H1 (cell line): ENCODE measurements around the gene ANP32B. TPM values are rescaled to one million over a fixed set of nuclear protein-coding genes. Genes with fewer than 3 reads are reported as not detected.

Experiments
- CTCF ChIA-PET: fragments of 300-600 bp; sonication (Branson Sonifier 250); formaldehyde crosslinking; loops from one replicate; lab custom pipeline; 2021; ENCODE audit not compliant: partially characterized antibody; lab: Charles Lee
- POLR2A ChIA-PET: fragments of 300-600 bp; sonication (Branson Sonifier 250); formaldehyde crosslinking; loops from one replicate; lab custom pipeline; 2021; ENCODE audit warnings: inconsistent platforms; ENCODE audit not compliant: partially characterized antibody; lab: Charles Lee
- DNase-seq, 2 experiments: peaks; one replicate each; pipeline versions ENCODE4 v3.0.0 to v3.0.0-alpha.2; 2010 to 2022; ENCODE audit warnings: low spot score in 2 of 2, low read depth in 1 of 2, mixed read lengths in 1 of 2
- FAIRE-seq: peaks from 2 replicates; lab custom pipeline; 2011; peaks lifted over from hg19 to GRCh38; lab: Jason Lieb, UNC
- H2AFZ ChIP-seq: 2 replicates; pipeline ENCODE4 v1.8.1; 2012; ENCODE audit warnings: low read length, inconsistent platforms
- H2AK5ac ChIP-seq: 2 replicates; pipeline ENCODE4 v1.6.1; 2013; ENCODE audit warnings: low read depth, low read length
- H2BK120ac ChIP-seq: replicated peaks from 2 replicates; pipeline ENCODE3; 2013; ENCODE audit warnings: low read depth, low read length, inconsistent platforms
- H2BK12ac ChIP-seq: 2 replicates; pipeline ENCODE4 v1.6.1; 2013; ENCODE audit warnings: low read depth, low read length
- H2BK15ac ChIP-seq: 2 replicates; pipeline ENCODE4 v1.6.1; 2013; ENCODE audit warnings: low read length
- H2BK20ac ChIP-seq: 2 replicates; pipeline ENCODE4 v1.6.1; 2013; ENCODE audit warnings: low read length
- H2BK5ac ChIP-seq: 2 replicates; pipeline ENCODE4 v1.6.1; 2013; ENCODE audit warnings: low read depth, low read length
- H3K14ac ChIP-seq: 2 replicates; pipeline ENCODE4 v1.6.1; 2013; ENCODE audit warnings: inconsistent platforms; ENCODE audit not compliant: insufficient read length
- H3K18ac ChIP-seq: 2 replicates; pipeline ENCODE4 v1.6.1; 2013; ENCODE audit warnings: low read length; ENCODE audit errors: extremely low read depth
- H3K23ac ChIP-seq: 2 replicates; pipeline ENCODE4 v1.6.1; 2013; ENCODE audit warnings: inconsistent platforms; ENCODE audit not compliant: insufficient read length
- H3K23me2 ChIP-seq: 2 replicates; pipeline ENCODE4 v1.6.1; 2013; ENCODE audit warnings: low read depth, low read length
- H3K27ac ChIP-seq: 2 replicates; pipeline ENCODE4 v1.6.1; 2011; ENCODE audit warnings: low read depth, low read length, inconsistent platforms
- H3K27me3 ChIP-seq, 4 experiments: replicated peaks in 1 of 4; 1 replicate in 1 of 4; 2 replicates in 3 of 4; pipeline versions ENCODE4 v1.6.1 to v1.8.1; 2011 to 2013; ENCODE audit warnings: low read length in 3 of 4, mild to moderate bottlenecking in 3 of 4, inconsistent platforms in 2 of 4, mixed read lengths in 2 of 4, moderate library complexity in 1 of 4; ENCODE audit not compliant: control insufficient read depth in 3 of 4, insufficient read depth in 3 of 4; ENCODE audit errors: extremely low read depth in 1 of 4
- H3K36me3 ChIP-seq, 4 experiments: 2 replicates each; pipeline versions ENCODE4 v1.6.1 to v1.8.1; 2011 to 2013; ENCODE audit warnings: mild to moderate bottlenecking in 4 of 4, low read length in 3 of 4, moderate library complexity in 2 of 4, control low read depth in 1 of 4, inconsistent platforms in 1 of 4; ENCODE audit not compliant: insufficient read depth in 4 of 4, control insufficient read depth in 2 of 4
- H3K4ac ChIP-seq: replicated peaks from 2 replicates; pipeline ENCODE3; 2013; ENCODE audit warnings: low read length, low read depth, mixed read lengths, inconsistent platforms; ENCODE audit not compliant: insufficient read length
- H3K4me1 ChIP-seq, 4 experiments: replicated peaks in 1 of 4; 1 replicate in 1 of 4; 2 replicates in 3 of 4; pipeline versions ENCODE4 v1.6.1 to v1.8.1; 2011 to 2013; ENCODE audit warnings: low read length in 3 of 4, inconsistent platforms in 2 of 4, mixed read lengths in 1 of 4; ENCODE audit not compliant: insufficient read depth in 4 of 4, control insufficient read depth in 3 of 4
- H3K4me2 ChIP-seq, 2 experiments: 2 replicates each; pipeline versions ENCODE4 v1.6.1 to v1.8.1; 2011 to 2013; ENCODE audit warnings: low read depth in 2 of 2, low read length in 2 of 2, control low read depth in 1 of 2, inconsistent platforms in 1 of 2, mild to moderate bottlenecking in 1 of 2; ENCODE audit not compliant: insufficient read depth in 1 of 2
- H3K4me3 ChIP-seq, 4 experiments: fragments of 200-600, 300-600 bp in 1 of 4; sonication (generic), shearing (Covaris generic), sonication (Bioruptor Twin) in 1 of 4; 2 replicates each; pipeline versions ENCODE4 v1.5.1 to v1.8.1; 2011 to 2016; ENCODE audit warnings: low read length in 4 of 4, low read depth in 3 of 4, control low read depth in 2 of 4, inconsistent platforms in 2 of 4, mild to moderate bottlenecking in 2 of 4, mixed read lengths in 1 of 4, moderate library complexity in 1 of 4; ENCODE audit not compliant: insufficient read depth in 2 of 4; ENCODE audit errors: extremely low read depth in 1 of 4
- H3K56ac ChIP-seq: replicated peaks from 2 replicates; pipeline ENCODE3; 2013; ENCODE audit warnings: low read depth, mild to moderate bottlenecking, mixed read lengths, low read length, inconsistent platforms; ENCODE audit not compliant: insufficient read length
- H3K79me1 ChIP-seq: 2 replicates; pipeline ENCODE4 v1.6.1; 2013; ENCODE audit warnings: low read depth, low read length, control low read depth
- H3K79me2 ChIP-seq, 2 experiments: 2 replicates each; pipeline versions ENCODE4 v1.6.1 to v1.8.1; 2012 to 2013; ENCODE audit warnings: low read length in 2 of 2, mild to moderate bottlenecking in 2 of 2, inconsistent platforms in 1 of 2; ENCODE audit not compliant: insufficient read depth in 2 of 2, control insufficient read depth in 1 of 2
- H3K9ac ChIP-seq, 4 experiments: replicated peaks in 1 of 4; 1 replicate in 1 of 4; 2 replicates in 3 of 4; pipeline versions ENCODE4 v1.6.1 to v1.8.1; 2011 to 2013; ENCODE audit warnings: low read depth in 3 of 4, low read length in 3 of 4, control low read depth in 2 of 4, mild to moderate bottlenecking in 2 of 4, moderate library complexity in 2 of 4, inconsistent platforms in 1 of 4; ENCODE audit errors: extremely low read depth in 1 of 4
- H3K9me3 ChIP-seq, 2 experiments: 2 replicates each; pipeline versions ENCODE4 v1.6.1 to v1.8.1; 2012 to 2013; ENCODE audit warnings: mild to moderate bottlenecking in 2 of 2, moderate library complexity in 2 of 2, control low read depth in 1 of 2, inconsistent platforms in 1 of 2, low read depth in 1 of 2, low read length in 1 of 2, mixed read lengths in 1 of 2; ENCODE audit not compliant: insufficient read depth in 2 of 2
- H4K20me1 ChIP-seq, 2 experiments: replicated peaks in 1 of 2; 2 replicates each; pipeline versions ENCODE3 to v1.8.1; 2011 to 2013; ENCODE audit warnings: inconsistent platforms in 2 of 2, low read length in 2 of 2, mild to moderate bottlenecking in 1 of 2; ENCODE audit not compliant: insufficient read depth in 2 of 2, control insufficient read depth in 1 of 2
- H4K5ac ChIP-seq: 2 replicates; pipeline ENCODE4 v1.6.1; 2013; ENCODE audit warnings: low read length, low read depth, mixed read lengths, inconsistent platforms; ENCODE audit not compliant: insufficient read length
- H4K8ac ChIP-seq: 2 replicates; pipeline ENCODE4 v1.8.0; 2013; ENCODE audit warnings: mild to moderate bottlenecking, moderate library complexity, low read length, inconsistent platforms; ENCODE audit not compliant: insufficient read depth; ENCODE audit errors: extremely low read depth
- H4K91ac ChIP-seq: replicated peaks from 2 replicates; pipeline ENCODE3; 2013; ENCODE audit warnings: low read length, mixed read lengths, inconsistent platforms; ENCODE audit not compliant: insufficient read length
- BCL11A ChIP-seq, 2 experiments: IDR thresholded peaks; one replicate each; pipeline ENCODE4 v1.6.1; 2011; ENCODE audit warnings: low read depth in 2 of 2, low read length in 2 of 2, mild to moderate bottlenecking in 2 of 2
- CBX5 ChIP-seq: fragments of 300-800, 300-1000 bp; sonication (generic); IDR thresholded peaks from 2 replicates; pipeline ENCODE4 v1.7.1; 2016; ENCODE audit warnings: antibody characterized with exemption, low read length, low read depth
- CEBPB ChIP-seq: IDR thresholded peaks from 2 replicates; pipeline ENCODE4 v1.6.1; 2012; ENCODE audit warnings: low read depth, low read length
- HDAC2 ChIP-seq, 2 experiments: fragments of 300-600 bp in 1 of 2; sonication (generic) in 1 of 2; IDR thresholded peaks; 2 replicates each; pipeline ENCODE4 v1.6.1; 2011 to 2012; ENCODE audit warnings: low read depth in 2 of 2, low read length in 2 of 2, mild to moderate bottlenecking in 2 of 2, moderate library complexity in 2 of 2, borderline replicate concordance in 1 of 2, inconsistent platforms in 1 of 2
- JUND ChIP-seq: IDR thresholded peaks from 2 replicates; pipeline ENCODE4 v1.6.1; 2011; ENCODE audit warnings: mild to moderate bottlenecking, improper control_type of control experiment, low read length
- KDM4A ChIP-seq: IDR thresholded peaks from one replicate; pipeline ENCODE4 v1.7.1; 2012; ENCODE audit warnings: low read depth, mild to moderate bottlenecking, moderate library complexity, low read length, inconsistent platforms; ENCODE audit not compliant: severe bottlenecking
- POLR2AphosphoS5 ChIP-seq: IDR thresholded peaks from 2 replicates; pipeline ENCODE4 v1.6.1; 2011; ENCODE audit warnings: low read depth, low read length
- RBBP5 ChIP-seq: IDR thresholded peaks from 2 replicates; pipeline ENCODE4 v1.7.1; 2012; ENCODE audit warnings: low read depth, mild to moderate bottlenecking, inconsistent platforms, low read length, moderate library complexity, borderline replicate concordance
- RFX5 ChIP-seq: IDR thresholded peaks from 2 replicates; pipeline ENCODE4 v1.6.1; 2011; ENCODE audit warnings: low read depth, low read length, improper control_type of control experiment, borderline replicate concordance
- RXRA ChIP-seq: IDR thresholded peaks from 2 replicates; pipeline ENCODE4 v1.6.1; 2011; ENCODE audit warnings: low read depth, mild to moderate bottlenecking, low read length, moderate library complexity; ENCODE audit not compliant: insufficient read depth
- SAP30 ChIP-seq: fragments of 300-600 bp; sonication (generic); IDR thresholded peaks from 2 replicates; pipeline ENCODE4 v1.7.1; 2012; ENCODE audit warnings: low read length, moderate library complexity, mild to moderate bottlenecking, inconsistent platforms; ENCODE audit not compliant: insufficient read depth, insufficient replicate concordance
- SRF ChIP-seq: IDR thresholded peaks from 2 replicates; pipeline ENCODE4 v1.6.1; 2011; ENCODE audit warnings: mild to moderate bottlenecking, low read depth, low read length, moderate library complexity
- TAF1 ChIP-seq: IDR thresholded peaks from 2 replicates; pipeline ENCODE4 v1.6.1; 2011; ENCODE audit warnings: mild to moderate bottlenecking, low read depth, low read length
- YY1 ChIP-seq: IDR thresholded peaks from 2 replicates; pipeline ENCODE4 v1.6.1; 2011; ENCODE audit warnings: low read depth, mild to moderate bottlenecking, low read length
- WGBS, 2 experiments: shearing (Covaris generic) in 1 of 2; methylation state at CpG; one replicate each; pipeline versions ENCODE4 v1.1.6 to v1.1.7; 2013 to 2015; ENCODE audit warnings: low lambda C conversion rate in 2 of 2, mixed read lengths in 2 of 2, inconsistent platforms in 1 of 2, low coverage in 1 of 2, missing lambda C conversion rate in 1 of 2; ENCODE audit not compliant: insufficient replicate concordance in 2 of 2, insufficient coverage in 1 of 2, insufficient read length in 1 of 2; ENCODE audit errors: extremely low coverage in 1 of 2, missing lambda C conversion rate in 1 of 2; 5-methylcytosine and 5-hydroxymethylcytosine counted together
- polyA plus RNA-seq, 7 experiments: library from polyadenylated mRNA; depleted of rRNA in 3 of 7; stranded (reverse) in 5 of 7; unstranded in 2 of 7; fragments of >200 nt in 5 of 7; fragments of 200-250 nt in 2 of 7; gene quantifications; 1 replicate in 5 of 7; 2 replicates in 1 of 7; 4 replicates in 1 of 7; pipeline versions ENCODE4 v1.2.1 to v1.2.3, GENCODE V29; 2011 to 2013; ENCODE audit warnings: missing spikeins in 2 of 7, mixed read lengths in 2 of 7
- total RNA-seq: library from RNA; stranded (reverse); fragmentation: NEBNext Ultra II Directional; extraction: Animal tissue kit (Norgen Biotek cat#: 25700); gene quantifications from 2 replicates; pipeline ENCODE4 v1.2.1, GENCODE V29; 2021

The ANP32B gene
- total and polyA plus RNA-seq, 2 of the 8 experiments (the other 6 are each of a cell fraction or from before 2014, with no cell fraction given) = 7.6 to 88.1 TPM

GRCh38 chr9:97987487-97987886 lies 4.3 kb downstream of the ANP32B start:
- Histone ChIP-seq H4K91ac (no peak overlapping the region), H2BK12ac (no peak overlapping the region), H2AK5ac (no peak overlapping the region), H3K56ac (no peak overlapping the region), H2BK20ac (no peak overlapping the region), H3K79me1 (peaks cover 6% of the 10 kb centered on the region; the same call in 1 of the 2 replicates), H3K4ac (no peak overlapping the region), H3K36me3 (no peaks in the 10 kb centered on the region), H3K14ac (no peak overlapping the region), H4K5ac (no peak overlapping the region), H4K8ac (no peak overlapping the region), H3K4me1 (peaks cover 0 to 7% (median 2%) of the 10 kb centered on the region in 4 experiments; a peak in 2 of 7 replicates), H3K4me3 (no peak overlapping the region), H2BK15ac (no peak overlapping the region), H2BK5ac (no peak overlapping the region), H3K23ac (no peak overlapping the region), H3K18ac (no peak overlapping the region), H3K27ac (no peak overlapping the region), H4K20me1 (peaks cover 26 to 30% of the 10 kb centered on the region in 2 experiments), H3K79me2 (peaks cover 10 to 64% of the 10 kb centered on the region in 2 experiments), H3K9me3 (peaks cover 0 to 5% of the 10 kb centered on the region in 2 experiments; a peak in 1 of 4 replicates), H2AFZ (no peak overlapping the region), H3K23me2 (peaks cover 11% of the 10 kb centered on the region; the same call in 1 of the 2 replicates), H2BK120ac (no peak overlapping the region), H3K9ac (no peak overlapping the region), H3K4me2 (no peak overlapping the region), H3K27me3 (peaks cover 8 to 31% (median 22%) of the 10 kb centered on the region in 4 experiments)
- POLR2A ChIA-PET = interaction anchor here (1.3 kb wide), 1 partner anchor 58 kb away, joined by 3 read pairs; no protein-coding TSS in a partner anchor
- DNase-seq (no peak), FAIRE-seq (no peak)
- CTCF ChIA-PET = interaction anchor here (0.8 to 1.2 kb wide), 2 partner anchors 21 to 47 kb away, joined by 4 read pairs; no protein-coding TSS in a partner anchor
- WGBS, 2 experiments = 85% methylated on average over 5 of the region's 5 CpGs; no CpG with 5 or more reads in 1 of the 2 experiments
- TF ChIP-seq CBX5 (no peak), RFX5 (no peak), RBBP5 (no peak), BCL11A (IDR thresholded peaks at IDR 0.05; ENCODE audit: low read depth in 2 of 2, low read length in 2 of 2) (no peak), KDM4A (no peak), POLR2AphosphoS5 (no peak), YY1 (no peak), SRF (no peak), HDAC2 (IDR thresholded peaks at IDR 0.05; ENCODE audit: borderline replicate concordance in 1 of 2, low read depth in 2 of 2, low read length in 2 of 2) (no peak), SAP30 (no peak), JUND (no peak), TAF1 (no peak), RXRA (no peak), CEBPB (no peak)
